Calu3 (cell line): ENCODE data around the gene GRWD1. TPM values are rescaled to one million over a fixed set of nuclear protein-coding genes. Genes with fewer than 3 reads are reported as not detected.

ENCODE experiments used
- BruUV-seq: library from RNA; stranded (reverse); fragments of 400-500 nt; replicated peaks from 2 replicates; lab custom pipeline; 2021; lab: Mats Ljungman, UMichigan
- CTCF ChIA-PET: fragments of 300-600 bp; sonication (Branson Sonifier 250); formaldehyde crosslinking; loops from one replicate; lab custom pipeline; 2022; ENCODE audit warnings: antibody characterized with exemption; lab: Charles Lee
- DNase-seq: peaks from one replicate; pipeline ENCODE4 v3.0.0; 2022
- H3K27ac Mint-ChIP-seq: one replicate; pipeline ENCODE4 v1.8.0; 2022; ENCODE audit warnings: mixed read lengths; ENCODE audit not compliant: unreplicated experiment
- H3K27me3 Mint-ChIP-seq: one replicate; pipeline ENCODE4 v1.8.0; 2022; ENCODE audit warnings: mixed read lengths; ENCODE audit not compliant: unreplicated experiment
- H3K36me3 Mint-ChIP-seq: one replicate; pipeline ENCODE4 v1.8.0; 2022; ENCODE audit warnings: mild to moderate bottlenecking, moderate library complexity, mixed read lengths; ENCODE audit not compliant: insufficient read depth, unreplicated experiment
- H3K4me1 Mint-ChIP-seq: one replicate; pipeline ENCODE4 v1.8.0; 2022; ENCODE audit warnings: mild to moderate bottlenecking, low read depth, mixed read lengths; ENCODE audit not compliant: unreplicated experiment
- H3K4me3 Mint-ChIP-seq: one replicate; pipeline ENCODE4 v1.8.0; 2022; ENCODE audit warnings: mild to moderate bottlenecking, low read depth, moderate library complexity, mixed read lengths; ENCODE audit not compliant: unreplicated experiment
- H3K9me3 Mint-ChIP-seq: one replicate; pipeline ENCODE4 v1.8.0; 2022; ENCODE audit warnings: low read depth, mixed read lengths; ENCODE audit not compliant: unreplicated experiment
- intact Hi-C: fragments of 100-400 bp; cut with micrococcal nuclease; formaldehyde crosslinking; loops from one replicate; pipeline ENCODE4 v1.10.0; 2022; ENCODE audit not compliant: unreplicated experiment
- total RNA-seq: library from RNA; stranded (reverse); gene quantifications from 2 replicates; pipeline ENCODE4 v1.2.3, GENCODE V29; 2022
- TF ChIP-seq, protein P1 (sequence below): fragments of 200-600 bp; IDR thresholded peaks from one replicate; pipeline ENCODE4 v1.8.0; 2022; ENCODE audit warnings: antibody characterized with exemption; ENCODE audit not compliant: unreplicated experiment

Gene GRWD1
- total RNA-seq, 1 experiment from 2014 or later = 75.0 TPM

DNA sequence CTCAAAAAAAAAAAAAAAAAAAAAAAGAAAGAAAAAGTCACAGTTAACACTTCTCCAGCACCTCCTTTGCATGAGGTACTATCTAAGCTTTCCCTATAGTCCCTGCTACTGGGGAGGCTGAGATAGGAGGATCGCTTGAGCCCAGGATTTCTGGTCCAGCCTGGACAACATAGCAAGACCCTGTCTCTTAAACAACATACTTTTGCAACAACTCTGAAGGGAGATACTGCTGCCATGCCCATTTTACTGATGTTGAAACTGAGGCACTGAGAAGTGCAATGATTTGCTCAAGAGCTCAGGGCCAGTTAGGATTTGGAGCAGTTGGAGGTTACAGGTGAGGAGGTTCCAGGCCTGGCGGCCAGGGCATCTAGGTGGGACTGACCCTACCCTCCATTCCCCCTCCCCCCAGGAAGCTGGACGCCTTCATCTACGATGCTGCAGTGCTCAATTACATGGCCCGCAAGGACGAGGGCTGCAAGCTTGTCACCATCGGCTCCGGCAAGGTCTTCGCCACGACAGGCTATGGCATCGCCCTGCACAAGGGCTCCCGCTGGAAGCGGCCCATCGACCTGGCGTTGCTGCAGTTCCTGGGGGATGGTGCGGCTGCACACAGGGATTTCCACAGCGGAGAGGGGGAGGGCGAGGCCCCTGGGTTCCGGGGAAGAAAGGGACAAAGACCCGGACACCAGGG lies 4.3 kb upstream of the GRWD1 start:
- Mint-ChIP-seq H3K4me1 (peaks cover 16% of the 10 kb centered on the region), H3K27ac (no peak overlapping the region)

DNA sequence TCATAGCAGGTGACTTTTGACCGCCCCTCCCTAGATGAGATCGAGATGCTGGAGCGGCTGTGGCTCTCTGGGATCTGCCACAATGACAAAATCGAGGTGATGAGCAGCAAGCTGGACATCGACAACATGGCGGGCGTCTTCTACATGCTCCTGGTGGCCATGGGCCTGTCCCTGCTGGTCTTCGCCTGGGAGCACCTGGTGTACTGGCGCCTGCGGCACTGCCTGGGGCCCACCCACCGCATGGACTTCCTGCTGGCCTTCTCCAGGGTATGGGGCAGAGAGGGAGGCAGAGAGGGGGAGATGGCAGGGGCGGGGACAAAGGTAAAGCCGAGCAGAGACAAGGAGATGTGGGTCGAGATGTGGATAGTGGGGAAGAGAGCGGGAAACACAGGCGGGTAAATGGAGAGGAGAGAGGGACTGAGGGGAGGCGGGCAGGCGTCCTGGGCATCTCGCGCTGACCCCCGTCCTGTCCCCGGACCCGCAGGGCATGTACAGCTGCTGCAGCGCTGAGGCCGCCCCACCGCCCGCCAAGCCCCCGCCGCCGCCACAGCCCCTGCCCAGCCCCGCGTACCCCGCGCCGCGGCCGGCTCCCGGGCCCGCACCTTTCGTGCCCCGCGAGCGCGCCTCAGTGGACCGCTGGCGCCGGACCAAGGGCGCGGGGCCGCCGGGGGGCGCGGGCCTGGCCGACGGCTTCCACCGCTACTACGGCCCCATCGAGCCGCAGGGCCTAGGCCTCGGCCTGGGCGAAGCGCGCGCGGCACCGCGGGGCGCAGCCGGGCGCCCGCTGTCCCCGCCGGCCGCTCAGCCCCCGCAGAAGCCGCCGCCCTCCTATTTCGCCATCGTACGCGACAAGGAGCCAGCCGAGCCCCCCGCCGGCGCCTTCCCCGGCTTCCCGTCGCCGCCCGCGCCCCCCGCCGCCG lies 3.4 kb upstream of the GRWD1 start:
- H3K4me1 Mint-ChIP-seq = peaks cover 16% of the 10 kb centered on the region
- CTCF ChIA-PET = interaction anchor here (1.1 to 1.4 kb wide), 2 partner anchors 27 to 51 kb away, joined by 3 read pairs; partner anchors contain the start of gene KDELR1
- no peak for DNase-seq
- H3K36me3 Mint-ChIP-seq = peaks cover 34% of the 10 kb centered on the region
- TF ChIP-seq, protein P1, sequence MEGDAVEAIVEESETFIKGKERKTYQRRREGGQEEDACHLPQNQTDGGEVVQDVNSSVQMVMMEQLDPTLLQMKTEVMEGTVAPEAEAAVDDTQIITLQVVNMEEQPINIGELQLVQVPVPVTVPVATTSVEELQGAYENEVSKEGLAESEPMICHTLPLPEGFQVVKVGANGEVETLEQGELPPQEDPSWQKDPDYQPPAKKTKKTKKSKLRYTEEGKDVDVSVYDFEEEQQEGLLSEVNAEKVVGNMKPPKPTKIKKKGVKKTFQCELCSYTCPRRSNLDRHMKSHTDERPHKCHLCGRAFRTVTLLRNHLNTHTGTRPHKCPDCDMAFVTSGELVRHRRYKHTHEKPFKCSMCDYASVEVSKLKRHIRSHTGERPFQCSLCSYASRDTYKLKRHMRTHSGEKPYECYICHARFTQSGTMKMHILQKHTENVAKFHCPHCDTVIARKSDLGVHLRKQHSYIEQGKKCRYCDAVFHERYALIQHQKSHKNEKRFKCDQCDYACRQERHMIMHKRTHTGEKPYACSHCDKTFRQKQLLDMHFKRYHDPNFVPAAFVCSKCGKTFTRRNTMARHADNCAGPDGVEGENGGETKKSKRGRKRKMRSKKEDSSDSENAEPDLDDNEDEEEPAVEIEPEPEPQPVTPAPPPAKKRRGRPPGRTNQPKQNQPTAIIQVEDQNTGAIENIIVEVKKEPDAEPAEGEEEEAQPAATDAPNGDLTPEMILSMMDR = no peak
- peaks cover 47% of the 10 kb centered on the region for H3K27me3 Mint-ChIP-seq
- H3K9me3 Mint-ChIP-seq = no peaks in the 10 kb centered on the region
- BruUV-seq = no TSS peak
- no peak overlapping the region for H3K27ac Mint-ChIP-seq
- intact Hi-C loops = no loop called here
- peak overlapping the region; percentile 42 for H3K4me3 Mint-ChIP-seq

More for the DNA sequence above, 4.3 kb upstream of the GRWD1 start:
- intact Hi-C loops = no loop called here
- CTCF ChIA-PET = interaction anchor here (1.1 kb wide), 1 partner anchor 50 kb away, joined by 3 read pairs; the partner anchor contains the start of gene KDELR1
- TF ChIP-seq, protein P1 = no peak
- H3K9me3 Mint-ChIP-seq = no peaks in the 10 kb centered on the region
- H3K4me3 Mint-ChIP-seq = peak overlapping the region; percentile 42
- DNase-seq = no peak
- BruUV-seq = no TSS peak
- H3K27me3 Mint-ChIP-seq = peaks cover 56% of the 10 kb centered on the region
- H3K36me3 Mint-ChIP-seq = peaks cover 25% of the 10 kb centered on the region

DNA sequence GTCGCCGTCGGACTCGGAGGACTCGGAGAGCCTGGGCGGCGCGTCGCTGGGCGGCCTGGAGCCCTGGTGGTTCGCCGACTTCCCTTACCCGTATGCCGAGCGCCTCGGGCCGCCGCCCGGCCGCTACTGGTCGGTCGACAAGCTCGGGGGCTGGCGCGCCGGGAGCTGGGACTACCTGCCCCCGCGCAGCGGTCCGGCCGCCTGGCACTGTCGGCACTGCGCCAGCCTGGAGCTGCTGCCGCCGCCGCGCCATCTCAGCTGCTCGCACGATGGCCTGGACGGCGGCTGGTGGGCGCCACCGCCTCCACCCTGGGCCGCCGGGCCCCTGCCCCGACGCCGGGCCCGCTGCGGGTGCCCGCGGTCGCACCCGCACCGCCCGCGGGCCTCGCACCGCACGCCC lies 2.5 kb upstream of the GRWD1 start:
- TF ChIP-seq, protein P1 = no peak
- peaks cover 16% of the 10 kb centered on the region for H3K4me1 Mint-ChIP-seq
- intact Hi-C loops = no loop called here
- no TSS peak for BruUV-seq
- DNase-seq = peak; percentile 43
- H3K27me3 Mint-ChIP-seq = peaks cover 39% of the 10 kb centered on the region
- H3K27ac Mint-ChIP-seq = no peak overlapping the region
- no peaks in the 10 kb centered on the region for H3K9me3 Mint-ChIP-seq
- no peak overlapping the region for H3K4me3 Mint-ChIP-seq
- H3K36me3 Mint-ChIP-seq = peaks cover 41% of the 10 kb centered on the region
- CTCF ChIA-PET = interaction anchor here (0.5 to 1.4 kb wide), 5 partner anchors 19 to 207 kb away, joined by 3 to 4 read pairs (median 3); partner anchors contain the start of gene KDELR1

DNA sequence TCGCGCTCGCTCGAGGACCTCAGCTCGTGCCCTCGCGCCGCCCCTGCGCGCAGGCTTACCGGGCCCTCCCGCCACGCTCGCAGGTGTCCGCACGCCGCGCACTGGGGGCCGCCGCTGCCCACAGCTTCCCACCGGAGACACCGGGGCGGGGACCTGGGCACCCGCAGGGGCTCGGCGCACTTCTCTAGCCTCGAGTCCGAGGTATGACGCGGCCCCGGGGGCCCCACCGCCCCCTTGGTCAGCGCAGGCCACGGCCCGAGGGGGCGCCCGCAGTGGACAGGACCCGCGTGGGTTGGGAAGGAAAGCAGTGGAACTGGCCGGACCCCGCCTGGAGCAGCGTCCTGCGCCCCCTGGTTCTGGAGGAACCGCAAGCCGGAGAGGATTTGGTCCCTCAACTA lies 2.1 kb upstream of the GRWD1 start:
- peaks cover 39% of the 10 kb centered on the region for H3K27me3 Mint-ChIP-seq
- CTCF ChIA-PET = interaction anchor here (0.5 to 1.4 kb wide), 5 partner anchors 19 to 208 kb away, joined by 3 to 4 read pairs (median 3); partner anchors contain the start of gene KDELR1
- H3K4me1 Mint-ChIP-seq = peaks cover 16% of the 10 kb centered on the region
- H3K36me3 Mint-ChIP-seq = peaks cover 45% of the 10 kb centered on the region
- peak overlapping the region; percentile 97 for H3K27ac Mint-ChIP-seq
- BruUV-seq = no TSS peak
- H3K9me3 Mint-ChIP-seq = no peaks in the 10 kb centered on the region
- H3K4me3 Mint-ChIP-seq = peak overlapping the region; percentile 99
- no peak for DNase-seq
- intact Hi-C loops = no loop called here
- TF ChIP-seq, protein P1 = no peak
